ENCODE measurements around the gene RARB. TPM values are rescaled to one million over a fixed set of nuclear protein-coding genes. Genes with fewer than 3 reads are reported as not detected.

RARB gene
- total and polyA plus RNA-seq, 4 donors, result 1.5 to 24.5 (median 4.1) TPM

- Histone ChIP-seq H3K4me1 (ENCODE audit: control insufficient read depth in 5 of 5, insufficient read depth in 5 of 5, low read length in 5 of 5) (peaks cover 0 to 34% (median 11%) of the 10 kb centered on the region in 5 donors), H3K36me3 (ENCODE audit: control insufficient read depth in 4 of 4, insufficient read depth in 4 of 4, low read length in 4 of 4) (peaks cover 0 to 8% (median 3%) of the 10 kb centered on the region in 4 donors), H3K27ac (ENCODE audit: low read depth in 1 of 2, low read length in 1 of 2) (no peak overlapping the region), H3K4me3 (no peak overlapping the region), H3K9me3 (ENCODE audit: control insufficient read depth in 4 of 4, insufficient read depth in 3 of 4, low read length in 3 of 4) (peaks cover 0 to 13% (median 8%) of the 10 kb centered on the region in 4 donors), H3K9ac (ENCODE audit: insufficient read depth in 1 of 2, low read length in 2 of 2) (no peak overlapping the region), H3K27me3 (ENCODE audit: control insufficient read depth in 3 of 3, insufficient read depth in 3 of 3, low read length in 2 of 3) (no peaks in the 10 kb centered on the region)
- TF ChIP-seq CTCF (IDR thresholded peaks at IDR 0.05; ENCODE audit: control extremely low read depth, extremely low read depth), result no peak
- 79 to 97% methylated on average over 1 of the region's 1 CpG for WGBS, 2 donors
- DNase-seq (no peak), ATAC-seq (ENCODE audit: insufficient read depth, low FRiP score) (no peak)
Observed at GRCh38 chr3:25495304-25495703, 67.2 kb downstream of the RARB start.

GRCh38 chr3:25495726-25496253 lies 67.7 kb downstream of the RARB start:
- H3K4me1 ChIP-seq (ENCODE audit: control insufficient read depth in 5 of 5, insufficient read depth in 5 of 5, low read length in 5 of 5), result peaks cover 0 to 38% (median 14%) of the 10 kb centered on the region in 5 donors
- no peak overlapping the region for H3K9ac ChIP-seq (ENCODE audit: insufficient read depth in 1 of 2, low read length in 2 of 2)
- H3K4me3 ChIP-seq, result no peak overlapping the region
- no peak overlapping the region for H3K27ac ChIP-seq (ENCODE audit: low read depth in 1 of 2, low read length in 1 of 2)
- 88 to 89% methylated on average over 5 of the region's 5 CpGs for WGBS, 2 donors
- no peak for ATAC-seq (ENCODE audit: insufficient read depth, low FRiP score)
- peaks cover 0 to 8% (median 3%) of the 10 kb centered on the region in 4 donors for H3K36me3 ChIP-seq (ENCODE audit: control insufficient read depth in 4 of 4, insufficient read depth in 4 of 4, low read length in 4 of 4)
- TF ChIP-seq CTCF (IDR thresholded peaks at IDR 0.05; ENCODE audit: control extremely low read depth, extremely low read depth), result no peak
- no peaks in the 10 kb centered on the region for H3K27me3 ChIP-seq (ENCODE audit: control insufficient read depth in 3 of 3, insufficient read depth in 3 of 3, low read length in 2 of 3)
- DNase-seq, result no peak
- peaks cover 0 to 13% (median 8%) of the 10 kb centered on the region in 4 donors for H3K9me3 ChIP-seq (ENCODE audit: control insufficient read depth in 4 of 4, insufficient read depth in 3 of 4, low read length in 3 of 4)

DNA sequence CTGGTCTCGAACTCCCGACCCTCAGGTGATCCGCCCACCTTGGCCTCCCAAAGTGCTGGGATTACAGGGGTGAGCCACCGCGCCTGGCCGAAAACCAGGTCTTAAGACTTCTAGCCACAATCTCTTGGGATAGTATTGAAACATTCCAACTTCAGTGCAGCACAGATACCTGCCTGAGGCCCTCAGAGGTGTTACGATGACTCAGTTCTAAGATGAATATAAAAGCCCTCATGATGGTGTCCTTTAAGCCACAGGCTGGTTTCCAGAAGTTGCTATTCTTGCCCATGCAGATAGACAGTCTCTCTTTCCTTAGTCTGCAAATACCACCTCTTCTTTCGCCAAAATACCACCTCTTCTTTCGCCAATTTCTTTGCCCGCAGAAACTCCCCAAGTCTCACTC lies 69.0 kb downstream of the RARB start:
- Histone ChIP-seq H3K9me3 (ENCODE audit: control insufficient read depth in 4 of 4, insufficient read depth in 3 of 4, low read length in 3 of 4) (peaks cover 0 to 11% (median 8%) of the 10 kb centered on the region in 4 donors), H3K36me3 (ENCODE audit: control insufficient read depth in 4 of 4, insufficient read depth in 4 of 4, low read length in 4 of 4) (peaks cover 0 to 8% (median under 1%) of the 10 kb centered on the region in 4 donors), H3K4me1 (ENCODE audit: control insufficient read depth in 5 of 5, insufficient read depth in 5 of 5, low read length in 5 of 5) (peaks cover 0 to 52% (median 21%) of the 10 kb centered on the region in 5 donors), H3K27ac (ENCODE audit: low read depth in 1 of 2, low read length in 1 of 2) (no peak overlapping the region), H3K9ac (ENCODE audit: insufficient read depth in 1 of 2, low read length in 2 of 2) (no peak overlapping the region), H3K4me3 (no peak overlapping the region), H3K27me3 (ENCODE audit: control insufficient read depth in 3 of 3, insufficient read depth in 3 of 3, low read length in 2 of 3) (no peaks in the 10 kb centered on the region)
- DNase-seq (no peak), ATAC-seq (ENCODE audit: insufficient read depth, low FRiP score) (no peak)
- 97 to 99% methylated on average over 10 of the region's 10 CpGs for WGBS, 2 donors
- TF ChIP-seq CTCF (IDR thresholded peaks at IDR 0.05; ENCODE audit: control extremely low read depth, extremely low read depth), result no peak
